ENCODE results near the gene PIGM. TPM values are rescaled to one million over a fixed set of nuclear protein-coding genes. Genes with fewer than 3 reads are reported as not detected.

PIGM gene
- total RNA-seq, 1 experiment from 2014 or later, result 13.2 TPM

- CTCF ChIA-PET, result interaction anchor here (0.6 kb wide), 1 partner anchor 55 kb away, joined by 5 read pairs; no protein-coding TSS in a partner anchor
- H3K27ac Mint-ChIP-seq (ENCODE audit: unreplicated experiment), result no peak overlapping the region
- H3K27me3 Mint-ChIP-seq (ENCODE audit: unreplicated experiment), result peaks cover 57% of the 10 kb centered on the region
- no peaks in the 10 kb centered on the region for H3K4me1 Mint-ChIP-seq (ENCODE audit: low read depth, unreplicated experiment)
- intact Hi-C loops (cut with micrococcal nuclease; ENCODE audit: unreplicated experiment), result no loop called here
- H3K9me3 Mint-ChIP-seq (ENCODE audit: low read depth, unreplicated experiment), result no peaks in the 10 kb centered on the region
- TF ChIP-seq CTCF (IDR thresholded peaks at IDR 0.05; ENCODE audit: unreplicated experiment), result no peak
- no peak for DNase-seq
- H3K4me3 Mint-ChIP-seq (ENCODE audit: low read depth, unreplicated experiment), result no peak overlapping the region
- H3K36me3 Mint-ChIP-seq (ENCODE audit: insufficient read depth, unreplicated experiment), result no peaks in the 10 kb centered on the region
- BruUV-seq (replicated peaks), result no TSS peak
Measured at GRCh38 chr1:159986093-159986492, 45.7 kb downstream of the PIGM start.

DNA sequence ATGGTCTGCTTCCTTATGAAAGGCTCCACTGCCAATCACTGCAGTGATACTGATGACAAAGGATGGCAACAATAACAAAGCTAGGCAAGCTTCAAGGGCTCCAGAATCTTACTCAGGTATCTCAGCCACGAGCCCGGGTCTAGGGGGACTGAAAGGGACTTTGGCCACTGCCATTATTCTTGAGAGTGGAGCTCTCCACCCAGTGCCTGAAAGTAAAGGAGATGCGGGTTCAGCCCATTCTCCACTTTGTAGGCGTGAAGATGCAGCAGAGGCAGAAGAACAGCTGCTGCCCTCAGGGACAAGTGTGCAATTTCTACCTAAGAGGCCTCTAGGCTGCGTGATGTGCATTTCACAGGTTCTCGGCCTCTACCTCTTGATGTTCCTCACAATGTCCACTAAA lies 46.3 kb downstream of the PIGM start:
- TF ChIP-seq CTCF (IDR thresholded peaks at IDR 0.05; ENCODE audit: unreplicated experiment), result no peak
- Mint-ChIP-seq H3K36me3 (ENCODE audit: insufficient read depth, unreplicated experiment) (no peaks in the 10 kb centered on the region), H3K4me1 (ENCODE audit: low read depth, unreplicated experiment) (no peaks in the 10 kb centered on the region), H3K4me3 (ENCODE audit: low read depth, unreplicated experiment) (no peak overlapping the region), H3K27me3 (ENCODE audit: unreplicated experiment) (peaks cover 57% of the 10 kb centered on the region), H3K9me3 (ENCODE audit: low read depth, unreplicated experiment) (no peaks in the 10 kb centered on the region), H3K27ac (ENCODE audit: unreplicated experiment) (no peak overlapping the region)
- CTCF ChIA-PET, result interaction anchor here (0.6 to 1.0 kb wide), 2 partner anchors 26 to 55 kb away, joined by 3 to 5 read pairs; no protein-coding TSS in a partner anchor
- BruUV-seq (replicated peaks), result no TSS peak
- intact Hi-C loops (cut with micrococcal nuclease; ENCODE audit: unreplicated experiment), result no loop called here
- DNase-seq, result no peak

GRCh38 chr1:159983681-159984080 lies 48.1 kb downstream of the PIGM start:
- no peaks in the 10 kb centered on the region for H3K4me1 Mint-ChIP-seq (ENCODE audit: low read depth, unreplicated experiment)
- H3K36me3 Mint-ChIP-seq (ENCODE audit: insufficient read depth, unreplicated experiment), result no peaks in the 10 kb centered on the region
- CTCF ChIA-PET, result no interaction called here
- no peaks in the 10 kb centered on the region for H3K9me3 Mint-ChIP-seq (ENCODE audit: low read depth, unreplicated experiment)
- no TSS peak for BruUV-seq (replicated peaks)
- peaks cover 71% of the 10 kb centered on the region for H3K27me3 Mint-ChIP-seq (ENCODE audit: unreplicated experiment)
- intact Hi-C loops (cut with micrococcal nuclease; ENCODE audit: unreplicated experiment), result no loop called here
- TF ChIP-seq CTCF (IDR thresholded peaks at IDR 0.05; ENCODE audit: unreplicated experiment), result no peak
- H3K27ac Mint-ChIP-seq (ENCODE audit: unreplicated experiment), result no peak overlapping the region
- no peak overlapping the region for H3K4me3 Mint-ChIP-seq (ENCODE audit: low read depth, unreplicated experiment)
- DNase-seq, result no peak

- intact Hi-C loops (cut with micrococcal nuclease; ENCODE audit: unreplicated experiment), result no loop called here
- Mint-ChIP-seq H3K4me1 (ENCODE audit: low read depth, unreplicated experiment) (no peaks in the 10 kb centered on the region), H3K4me3 (ENCODE audit: low read depth, unreplicated experiment) (no peak overlapping the region), H3K9me3 (ENCODE audit: low read depth, unreplicated experiment) (no peaks in the 10 kb centered on the region), H3K36me3 (ENCODE audit: insufficient read depth, unreplicated experiment) (no peaks in the 10 kb centered on the region), H3K27me3 (ENCODE audit: unreplicated experiment) (peaks cover 60% of the 10 kb centered on the region), H3K27ac (ENCODE audit: unreplicated experiment) (no peak overlapping the region)
- no peak for TF ChIP-seq CTCF (IDR thresholded peaks at IDR 0.05; ENCODE audit: unreplicated experiment)
- DNase-seq, result no peak
- BruUV-seq (replicated peaks), result no TSS peak
- CTCF ChIA-PET, result no interaction called here
Measured at GRCh38 chr1:159982280-159982679, 49.5 kb downstream of the PIGM start.
